ENCODE results near the gene RAB11FIP3. TPM values are rescaled to one million over a fixed set of nuclear protein-coding genes. Genes with fewer than 3 reads are reported as not detected.

The RAB11FIP3 gene
- total and polyA plus RNA-seq, 8 donors = 6.7 to 102 (median 18.1) TPM

GRCh38 chr16:534856-535445 lies 109.5 kb downstream of the RAB11FIP3 start:
- no peak for DNase-seq
- no peak for TF ChIP-seq EP300 (IDR thresholded peaks at IDR 0.05)
- TF ChIP-seq POLR2A (IDR thresholded peaks at IDR 0.05) = no peak
- Histone ChIP-seq H3K9me3 (no peaks in the 10 kb centered on the region), H3K27ac (peak overlapping the region; percentile 66 to 79 (median 73)), H3K36me3 (peaks cover 8 to 64% (median 42%) of the 10 kb centered on the region in 4 donors), H3K4me3 (peak overlapping the region in 1 of 4 donors; percentile 1), H3K27me3 (no peaks in the 10 kb centered on the region), H3K4me1 (peaks cover 37 to 59% (median 52%) of the 10 kb centered on the region in 4 donors)
- WGBS, 5 donors = 76 to 86% (median 84%) methylated on average over 12 to 27 of the region's 27 CpGs
- intact Hi-C loops (cut with DNase I; ENCODE audit: low total_unique reads) = no loop called here

DNA sequence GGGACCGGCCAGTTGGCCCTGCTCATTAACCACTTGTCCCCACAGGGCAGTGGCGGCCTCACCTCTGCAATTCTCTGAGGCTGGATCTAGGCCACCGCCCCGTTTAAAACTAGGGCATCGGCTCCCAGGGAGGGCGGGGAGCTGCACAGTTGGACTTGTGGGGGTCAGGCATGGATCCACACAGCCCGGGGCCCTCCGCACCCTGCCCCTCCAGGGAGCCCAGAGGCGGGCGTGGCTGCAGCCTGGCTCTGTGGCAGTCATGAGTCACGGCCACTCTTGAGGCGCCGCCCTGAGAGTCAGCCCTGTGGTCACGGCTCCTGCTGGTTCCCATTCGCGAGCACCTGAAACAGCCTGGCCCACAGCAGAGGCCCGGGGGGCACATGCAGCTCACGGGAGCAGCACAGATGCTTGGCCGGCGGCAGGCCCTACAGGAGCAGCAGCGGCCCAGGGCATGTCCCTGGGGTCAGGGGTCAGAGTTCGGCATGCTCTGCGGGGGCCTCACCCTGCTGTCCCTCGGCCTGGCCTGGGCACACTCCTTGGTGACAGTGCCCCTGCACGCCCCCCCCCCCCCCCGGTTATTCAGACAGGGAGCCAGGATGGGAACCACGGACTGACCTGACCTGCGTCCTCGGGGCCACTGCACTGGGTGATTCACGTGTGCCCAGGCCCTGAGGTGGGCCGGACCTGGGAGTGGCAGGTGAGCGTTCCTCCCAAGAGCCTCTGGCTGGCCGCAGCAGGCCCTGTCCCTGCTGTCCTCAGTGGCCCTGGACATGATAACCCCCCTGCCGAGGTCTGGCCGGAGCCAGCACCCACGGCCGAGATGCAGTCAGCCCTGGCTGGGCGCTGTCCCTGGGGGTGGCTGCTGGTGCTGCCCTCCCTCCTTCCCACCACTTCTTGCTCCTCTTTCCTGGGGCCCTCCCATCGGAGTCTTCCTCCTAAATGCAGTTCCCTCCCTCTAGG lies 110.3 kb downstream of the RAB11FIP3 start:
- H3K4me3 ChIP-seq = no peak overlapping the region
- TF ChIP-seq POLR2AphosphoS5 (IDR thresholded peaks at IDR 0.05) = no peak
- H3K36me3 ChIP-seq = peaks cover 16 to 72% (median 48%) of the 10 kb centered on the region in 4 donors
- intact Hi-C loops (cut with DNase I; ENCODE audit: low total_unique reads) = no loop called here
- 55 to 93% (median 63%) methylated on average over 6 to 39 of the region's 39 CpGs for WGBS, 5 donors
- H3K27me3 ChIP-seq = no peaks in the 10 kb centered on the region
- no peaks in the 10 kb centered on the region for H3K9me3 ChIP-seq
- peak overlapping the region; percentile 66 to 86 (median 74) for H3K27ac ChIP-seq
- DNase-seq = peak; percentile 81 to 94
- peaks cover 29 to 51% (median 44%) of the 10 kb centered on the region in 4 donors for H3K4me1 ChIP-seq

DNA sequence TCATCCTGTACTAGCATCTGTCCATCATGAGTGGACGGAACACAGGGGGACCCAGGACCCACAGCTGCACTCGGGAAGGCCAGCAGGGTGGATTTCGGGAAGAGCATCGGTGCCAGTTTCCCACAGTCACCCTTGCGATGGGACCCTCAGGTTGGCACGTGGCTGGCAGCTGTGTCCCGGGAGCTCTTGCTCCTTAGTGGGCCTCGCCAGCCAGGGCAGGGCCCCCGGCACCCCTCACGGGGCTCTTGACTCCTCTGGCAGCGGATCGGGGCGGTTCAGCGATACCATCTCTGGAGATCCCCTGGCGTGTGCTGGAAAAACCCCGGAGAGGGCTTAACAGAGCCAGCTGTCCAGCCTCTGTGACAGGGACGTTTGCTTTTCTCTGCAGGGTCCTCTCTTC lies 111.3 kb downstream of the RAB11FIP3 start:
- peaks cover 29 to 41% (median 38%) of the 10 kb centered on the region in 4 donors for H3K4me1 ChIP-seq
- no peaks in the 10 kb centered on the region for H3K27me3 ChIP-seq
- H3K9me3 ChIP-seq = no peaks in the 10 kb centered on the region
- intact Hi-C loops (cut with DNase I; ENCODE audit: low total_unique reads) = no loop called here
- 87 to 95% (median 90%) methylated on average over 7 to 17 of the region's 17 CpGs for WGBS, 5 donors
- H3K4me3 ChIP-seq = no peak overlapping the region
- no peak overlapping the region for H3K27ac ChIP-seq
- TF ChIP-seq CTCF (IDR thresholded peaks at IDR 0.05) (no peak), POLR2AphosphoS5 (IDR thresholded peaks at IDR 0.05) (no peak), POLR2A (IDR thresholded peaks at IDR 0.05) (no peak), EP300 (IDR thresholded peaks at IDR 0.05) (no peak)
- peaks cover 16 to 78% (median 56%) of the 10 kb centered on the region in 4 donors for H3K36me3 ChIP-seq
- DNase-seq = no peak

DNA sequence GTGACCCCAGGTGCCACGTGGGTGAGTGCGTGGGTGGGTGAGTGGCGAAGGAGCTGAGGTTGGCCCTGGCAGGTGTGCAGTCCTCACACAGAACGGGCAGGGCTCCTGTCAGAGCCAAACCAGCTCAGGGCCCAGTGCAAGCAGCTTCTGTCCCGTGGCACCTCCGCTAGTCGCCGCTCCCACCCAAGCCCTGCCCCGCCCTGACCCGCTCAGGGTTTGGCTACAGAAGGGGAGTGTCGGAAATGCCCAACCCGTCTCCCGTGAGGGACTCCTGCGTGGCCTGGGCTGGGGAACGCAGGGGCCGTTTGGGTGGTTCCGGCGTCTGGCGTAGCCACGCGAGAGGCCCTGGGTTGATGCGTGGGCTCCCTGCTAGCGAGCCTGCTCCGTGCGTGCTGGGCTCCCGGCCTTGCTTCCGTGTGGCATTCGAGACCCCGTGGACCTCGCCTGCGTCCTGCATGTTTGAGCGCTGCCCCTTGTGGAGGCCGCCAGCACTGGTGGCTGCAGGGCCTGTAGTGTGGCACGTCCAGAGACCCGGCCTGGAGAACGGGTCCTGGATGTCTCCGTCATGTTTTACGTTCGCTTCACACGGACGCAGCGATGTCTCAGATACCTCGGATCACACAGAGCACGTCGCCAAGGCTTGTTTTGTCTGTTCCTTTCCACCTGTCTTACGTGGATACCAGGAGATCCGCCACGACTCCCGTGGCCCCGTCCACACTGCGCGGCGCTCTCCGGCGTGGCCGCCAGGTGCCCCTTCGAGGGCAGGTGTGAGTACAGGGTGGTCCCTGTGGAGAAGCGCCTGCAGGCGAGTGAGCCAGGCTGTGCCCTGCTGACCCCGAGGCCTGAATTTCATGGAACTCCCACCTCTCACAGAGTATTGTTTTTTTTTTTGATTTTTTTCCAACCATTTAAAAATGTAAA lies 112.2 kb downstream of the RAB11FIP3 start:
- H3K4me1 ChIP-seq = peaks cover 29 to 43% (median 36%) of the 10 kb centered on the region in 4 donors
- peaks cover 16 to 85% (median 58%) of the 10 kb centered on the region in 4 donors for H3K36me3 ChIP-seq
- no peak overlapping the region for H3K4me3 ChIP-seq
- 93 to 98% (median 94%) methylated on average over 38 to 60 of the region's 60 CpGs for WGBS, 5 donors
- H3K27me3 ChIP-seq = no peaks in the 10 kb centered on the region
- no peak overlapping the region for H3K27ac ChIP-seq
- no peak for DNase-seq
- H3K9me3 ChIP-seq = no peaks in the 10 kb centered on the region
- TF ChIP-seq CTCF (IDR thresholded peaks at IDR 0.05) = no peak
- no peak for TF ChIP-seq EP300 (IDR thresholded peaks at IDR 0.05)
- TF ChIP-seq POLR2AphosphoS5 (IDR thresholded peaks at IDR 0.05) = no peak
- intact Hi-C loops (cut with DNase I; ENCODE audit: low total_unique reads) = no loop called here

All from stomach (tissue), 9 donors.